ENCODE measurements around the gene BAIAP2. TPM values are rescaled to one million over a fixed set of nuclear protein-coding genes. Genes with fewer than 3 reads are reported as not detected.

Gene BAIAP2
- total RNA-seq, 4 donors from 2014 or later: 35.8 to 86.8 (median 42.1) TPM

GRCh38 chr17:81043319-81043724 lies 8.4 kb downstream of the BAIAP2 start:
- Histone ChIP-seq H3K4me3 (replicated peaks in 1 of 3) (no peak overlapping the region), H3K9me3 (no peaks in the 10 kb centered on the region), H3K27me3 (no peaks in the 10 kb centered on the region), H3K36me3 (no peaks in the 10 kb centered on the region), H3K4me1 (peaks cover 57 to 85% of the 10 kb centered on the region in 2 donors), H3K27ac (peak overlapping the region; percentile 89 to 90 (median 89))
- WGBS, 2 donors: 72% methylated on average over 8 to 11 of the region's 19 CpGs
- TF ChIP-seq CTCF (IDR thresholded peaks at IDR 0.05) (no peak), POLR2A (IDR thresholded peaks at IDR 0.05) (no peak)
- DNase-seq: no peak
- intact Hi-C loops (cut with DNase I): no loop called here

- peak in 1 of 2 donors; percentile 65 for TF ChIP-seq POLR2A (IDR thresholded peaks at IDR 0.05)
- TF ChIP-seq CTCF (IDR thresholded peaks at IDR 0.05): no peak
- H3K27me3 ChIP-seq: no peaks in the 10 kb centered on the region
- peak overlapping the region; percentile 89 to 90 (median 89) for H3K27ac ChIP-seq
- peaks cover 53 to 83% of the 10 kb centered on the region in 2 donors for H3K4me1 ChIP-seq
- WGBS, 2 donors: 40 to 43% methylated on average over 30 to 34 of the region's 38 CpGs
- intact Hi-C loops (cut with DNase I): no loop called here
- H3K9me3 ChIP-seq: no peaks in the 10 kb centered on the region
- no peak overlapping the region for H3K4me3 ChIP-seq (replicated peaks in 1 of 3)
- H3K36me3 ChIP-seq: no peaks in the 10 kb centered on the region
- peak; percentile 97 for DNase-seq
These were observed 8.9 kb downstream of the BAIAP2 start for GRCh38 chr17:81043725-81044427.

- Histone ChIP-seq H3K36me3 (no peaks in the 10 kb centered on the region), H3K4me1 (peaks cover 47 to 83% of the 10 kb centered on the region in 2 donors), H3K27me3 (no peaks in the 10 kb centered on the region), H3K9me3 (no peaks in the 10 kb centered on the region), H3K4me3 (replicated peaks in 1 of 3) (no peak overlapping the region), H3K27ac (peak overlapping the region; percentile 89 to 90 (median 89))
- DNase-seq: no peak
- WGBS, 2 donors: 60 to 70% methylated on average over 6 to 13 of the region's 14 CpGs
- no peak for TF ChIP-seq CTCF (IDR thresholded peaks at IDR 0.05)
- TF ChIP-seq POLR2A (IDR thresholded peaks at IDR 0.05): no peak
- intact Hi-C loops (cut with DNase I): no loop called here
These were observed 9.4 kb downstream of the BAIAP2 start for GRCh38 chr17:81044428-81044763.

- 23 to 38% methylated on average over 12 to 25 of the region's 28 CpGs for WGBS, 2 donors
- peak; percentile 90 to 93 for DNase-seq
- Histone ChIP-seq H3K27me3 (no peaks in the 10 kb centered on the region), H3K9me3 (no peaks in the 10 kb centered on the region), H3K27ac (peak overlapping the region; percentile 89 to 90 (median 89)), H3K4me3 (replicated peaks in 1 of 3) (no peak overlapping the region), H3K36me3 (no peaks in the 10 kb centered on the region), H3K4me1 (peaks cover 42 to 83% of the 10 kb centered on the region in 2 donors)
- TF ChIP-seq POLR2A (IDR thresholded peaks at IDR 0.05) (no peak), CTCF (IDR thresholded peaks at IDR 0.05) (no peak)
- intact Hi-C loops (cut with DNase I): no loop called here
These were observed 10.0 kb downstream of the BAIAP2 start for GRCh38 chr17:81044764-81045589.

Data from thyroid gland (tissue), 4 donors.